Esophagus squamous epithelium (tissue), 4 donors: Measurements from ENCODE around the gene CPNE5.

ENCODE experiments used
- CTCF ChIP-seq, 6 experiments: fragments of 450-650 bp in 4 of 6; fragments of 200-600 bp in 2 of 6; sonication (generic) in 2 of 6; IDR thresholded peaks; one replicate each; pipeline ENCODE4 v1.5.1; 2016 to 2019; ENCODE audit warnings: antibody characterized with exemption in 6 of 6, mild to moderate bottlenecking in 4 of 6, moderate library complexity in 4 of 6
- POLR2A ChIP-seq, 4 donors: fragments of 450-650 bp; IDR thresholded peaks; one replicate each; pipeline ENCODE4 v1.6.1; 2017; ENCODE audit warnings: antibody characterized with exemption in 4 of 4, mild to moderate bottlenecking in 4 of 4, moderate library complexity in 3 of 4

- TF ChIP-seq POLR2A (IDR thresholded peaks at IDR 0.05), result no peak
- no peak for TF ChIP-seq CTCF (IDR thresholded peaks at IDR 0.05)
These were observed 118.7 kb downstream of the CPNE5 start for GRCh38 chr6:36720251-36721141.
